ENCODE measurements around the gene PKNOX2. TPM values are rescaled to one million over a fixed set of nuclear protein-coding genes. Genes with fewer than 3 reads are reported as not detected.

PKNOX2 gene
- total and polyA plus RNA-seq, 2 of the 4 experiments (the other 2 are of a cell fraction): 0.72 to 2.3 TPM

DNA sequence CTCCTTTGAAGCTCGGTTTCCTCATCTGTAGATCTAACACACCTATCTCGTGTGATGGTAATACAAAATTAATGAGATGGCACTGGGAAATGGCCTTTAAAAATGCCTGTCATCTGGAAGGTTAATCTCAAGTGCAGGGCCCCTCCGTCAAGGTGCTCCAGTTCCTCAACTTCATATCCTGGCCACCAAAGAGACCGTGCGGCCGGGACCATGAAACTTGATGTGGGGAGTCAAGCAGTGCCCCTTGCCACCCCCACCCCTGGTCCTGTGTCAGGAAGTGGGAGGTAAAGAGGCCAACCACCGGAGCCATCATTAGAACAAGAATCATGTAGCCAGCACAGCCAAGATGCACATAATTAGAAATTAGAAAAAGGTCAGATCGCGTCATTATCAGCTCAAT, 223.3 kb downstream of the PKNOX2 start:
- no peaks in the 10 kb centered on the region for H3K9me3 ChIP-seq (ENCODE audit: control insufficient read depth, insufficient read depth, low read length)
- H4K91ac ChIP-seq (ENCODE audit: insufficient read depth, low read depth, low read length): no peak overlapping the region
- BruUV-seq (replicated peaks): no TSS peak
- H3K27me3 ChIP-seq (ENCODE audit: control insufficient read depth, insufficient read depth, low read length): no peaks in the 10 kb centered on the region
- no peak overlapping the region for H3K23ac ChIP-seq (ENCODE audit: low read depth, low read length)
- no peak overlapping the region for H3K56ac ChIP-seq (ENCODE audit: extremely low read depth, insufficient read depth, low read length)
- H3K27ac ChIP-seq (ENCODE audit: insufficient read depth, low read length): no peak overlapping the region
- no peak overlapping the region for H3K4me3 ChIP-seq (ENCODE audit: insufficient read depth, low read depth, low read length)
- DNase-seq: no peak
- no peak overlapping the region for H2AFZ ChIP-seq (replicated peaks; ENCODE audit: low read length, poor library complexity)
- no peak for TF ChIP-seq NFE2L2 (IDR thresholded peaks at IDR 0.05; ENCODE audit: low read depth, low read length)
- TF ChIP-seq, protein P1, sequence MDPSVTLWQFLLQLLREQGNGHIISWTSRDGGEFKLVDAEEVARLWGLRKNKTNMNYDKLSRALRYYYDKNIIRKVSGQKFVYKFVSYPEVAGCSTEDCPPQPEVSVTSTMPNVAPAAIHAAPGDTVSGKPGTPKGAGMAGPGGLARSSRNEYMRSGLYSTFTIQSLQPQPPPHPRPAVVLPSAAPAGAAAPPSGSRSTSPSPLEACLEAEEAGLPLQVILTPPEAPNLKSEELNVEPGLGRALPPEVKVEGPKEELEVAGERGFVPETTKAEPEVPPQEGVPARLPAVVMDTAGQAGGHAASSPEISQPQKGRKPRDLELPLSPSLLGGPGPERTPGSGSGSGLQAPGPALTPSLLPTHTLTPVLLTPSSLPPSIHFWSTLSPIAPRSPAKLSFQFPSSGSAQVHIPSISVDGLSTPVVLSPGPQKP (IDR thresholded peaks at IDR 0.05; ENCODE audit: borderline replicate concordance, low read depth, low read length): no peak
- no peak for TF ChIP-seq CEBPB (IDR thresholded peaks at IDR 0.05; ENCODE audit: low read depth, low read length)
- TF ChIP-seq, protein P2, sequence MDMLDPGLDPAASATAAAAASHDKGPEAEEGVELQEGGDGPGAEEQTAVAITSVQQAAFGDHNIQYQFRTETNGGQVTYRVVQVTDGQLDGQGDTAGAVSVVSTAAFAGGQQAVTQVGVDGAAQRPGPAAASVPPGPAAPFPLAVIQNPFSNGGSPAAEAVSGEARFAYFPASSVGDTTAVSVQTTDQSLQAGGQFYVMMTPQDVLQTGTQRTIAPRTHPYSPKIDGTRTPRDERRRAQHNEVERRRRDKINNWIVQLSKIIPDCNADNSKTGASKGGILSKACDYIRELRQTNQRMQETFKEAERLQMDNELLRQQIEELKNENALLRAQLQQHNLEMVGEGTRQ (IDR thresholded peaks at IDR 0.05; ENCODE audit: low read depth, low read length): no peak
- TF ChIP-seq RAD21 (IDR thresholded peaks at IDR 0.05; ENCODE audit: low read length): no peak
- TF ChIP-seq BHLHE40 (IDR thresholded peaks at IDR 0.05; ENCODE audit: low read depth, low read length): no peak
- TF ChIP-seq CHD1 (IDR thresholded peaks at IDR 0.05; ENCODE audit: low read depth, low read length): no peak
- no peak for TF ChIP-seq FOS (IDR thresholded peaks at IDR 0.05; ENCODE audit: low read depth, low read length)
- TF ChIP-seq MAFK (IDR thresholded peaks at IDR 0.05; ENCODE audit: low read depth, low read length): no peak
- TF ChIP-seq, protein P3, sequence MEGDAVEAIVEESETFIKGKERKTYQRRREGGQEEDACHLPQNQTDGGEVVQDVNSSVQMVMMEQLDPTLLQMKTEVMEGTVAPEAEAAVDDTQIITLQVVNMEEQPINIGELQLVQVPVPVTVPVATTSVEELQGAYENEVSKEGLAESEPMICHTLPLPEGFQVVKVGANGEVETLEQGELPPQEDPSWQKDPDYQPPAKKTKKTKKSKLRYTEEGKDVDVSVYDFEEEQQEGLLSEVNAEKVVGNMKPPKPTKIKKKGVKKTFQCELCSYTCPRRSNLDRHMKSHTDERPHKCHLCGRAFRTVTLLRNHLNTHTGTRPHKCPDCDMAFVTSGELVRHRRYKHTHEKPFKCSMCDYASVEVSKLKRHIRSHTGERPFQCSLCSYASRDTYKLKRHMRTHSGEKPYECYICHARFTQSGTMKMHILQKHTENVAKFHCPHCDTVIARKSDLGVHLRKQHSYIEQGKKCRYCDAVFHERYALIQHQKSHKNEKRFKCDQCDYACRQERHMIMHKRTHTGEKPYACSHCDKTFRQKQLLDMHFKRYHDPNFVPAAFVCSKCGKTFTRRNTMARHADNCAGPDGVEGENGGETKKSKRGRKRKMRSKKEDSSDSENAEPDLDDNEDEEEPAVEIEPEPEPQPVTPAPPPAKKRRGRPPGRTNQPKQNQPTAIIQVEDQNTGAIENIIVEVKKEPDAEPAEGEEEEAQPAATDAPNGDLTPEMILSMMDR (conservative IDR thresholded peaks at IDR 0.05; ENCODE audit: low read depth, low read length): no peak
- no peak for TF ChIP-seq RFX5 (IDR thresholded peaks at IDR 0.05; ENCODE audit: low read depth, low read length)
- no peak for TF ChIP-seq SMC3 (IDR thresholded peaks at IDR 0.05; ENCODE audit: low read depth, low read length)
- no peak for TF ChIP-seq RCOR1 (IDR thresholded peaks at IDR 0.05; ENCODE audit: insufficient replicate concordance, low read length)
- TF ChIP-seq MXI1 (IDR thresholded peaks at IDR 0.05; ENCODE audit: borderline replicate concordance, low read depth, low read length): no peak
- TF ChIP-seq POLR2A (IDR thresholded peaks at IDR 0.05; ENCODE audit: low read depth, low read length): no peak
- TF ChIP-seq MAZ (IDR thresholded peaks at IDR 0.05; ENCODE audit: borderline replicate concordance, low read depth, low read length): no peak
- H2BK20ac ChIP-seq (ENCODE audit: low read depth, low read length): peak overlapping the region; percentile 23; the same call in 1 of the 2 replicates
- POLR2A ChIA-PET (ENCODE audit: unreplicated experiment): no interaction called here
- no peak overlapping the region for H3K4ac ChIP-seq (ENCODE audit: low read depth, low read length)
- no peak overlapping the region for H3K18ac ChIP-seq (ENCODE audit: low read depth, low read length)
- no peak overlapping the region for H4K5ac ChIP-seq (ENCODE audit: low read depth, low read length)
- no peak overlapping the region for H3K4me2 ChIP-seq (ENCODE audit: low read depth, low read length)
- peaks cover 13% of the 10 kb centered on the region for H3K4me1 ChIP-seq (ENCODE audit: control insufficient read depth, insufficient read depth, low read length)
- no peak overlapping the region for H2BK120ac ChIP-seq (ENCODE audit: low read depth, low read length)
- H3K79me1 ChIP-seq (ENCODE audit: low read depth in 1 of 2, low read length in 2 of 2): no peaks in the 10 kb centered on the region
- intact Hi-C loops (cut with micrococcal nuclease) (no loop called here), dilution Hi-C loops (cut with HindIII; ENCODE audit: low sequenced_read_pairs, unreplicated experiment) (no loop called here), in situ Hi-C loops (cut with MboI; ENCODE audit: low sequenced_read_pairs) (no loop called here)
- H2BK15ac ChIP-seq (ENCODE audit: low read depth, low read length): no peak overlapping the region
- H3K9me1 ChIP-seq (ENCODE audit: insufficient read depth, low read length): peaks cover 4% of the 10 kb centered on the region; the same call in 1 of the 2 replicates
- no peak overlapping the region for H2AK9ac ChIP-seq (replicated peaks; ENCODE audit: low read depth, low read length, poor library complexity)
- H2BK5ac ChIP-seq (ENCODE audit: low read depth, low read length, poor library complexity, severe bottlenecking): no peak overlapping the region
- CTCF ChIA-PET: no interaction called here
- no peak overlapping the region for H2AK5ac ChIP-seq (ENCODE audit: low read depth, low read length)
- no peak overlapping the region for H3K14ac ChIP-seq (replicated peaks; ENCODE audit: low read depth, low read length)
- ATAC-seq (ENCODE audit: low read depth): no peak
- no peak overlapping the region for H4K8ac ChIP-seq (ENCODE audit: low read depth in 2 of 2, low read length in 2 of 2)
- WGBS, 2 experiments (ENCODE audit: extremely low coverage in 2 of 2, insufficient read length in 1 of 2): 67% methylated on average over 2 of the region's 9 CpGs; no CpG with 5 or more reads in 1 of the 2 experiments
- no peaks in the 10 kb centered on the region for H3K36me3 ChIP-seq (ENCODE audit: control insufficient read depth, insufficient read depth, low read length)
- H3K9ac ChIP-seq (ENCODE audit: low read depth, low read length): no peak overlapping the region
- H4K20me1 ChIP-seq (ENCODE audit: insufficient read depth, low read length): no peaks in the 10 kb centered on the region

Measured in IMR-90 (cell line).